IMR-90 (cell line): ENCODE measurements around the gene PLPP7. TPM values are rescaled to one million over a fixed set of nuclear protein-coding genes. Genes with fewer than 3 reads are reported as not detected.
A peak's percentile ranks its signal among the peaks of the same experiment; 100 is the strongest.

Source experiments
- ATAC-seq: fragments of 200-7000 bp; cut with Tn5 transposase; 2 replicates; pipeline ENCODE4 v1.9.1; 2020; ENCODE audit warnings: low read depth, mild to moderate bottlenecking, moderate library complexity
- BruUV-seq: library from RNA; stranded (reverse); fragments of 400-500 nt; replicated peaks from 2 replicates; lab custom pipeline; 2021; lab: Mats Ljungman, UMichigan
- CTCF ChIA-PET: fragments of 300-600 bp; formaldehyde crosslinking; extraction: SDS; loops from one replicate; lab custom pipeline; 2021; ENCODE audit warnings: antibody characterized with exemption; lab: Yijun Ruan, JAX
- POLR2A ChIA-PET: fragments of 300-600 bp; sonication (Branson Sonifier 250); formaldehyde crosslinking; loops from one replicate; lab custom pipeline; 2022; ENCODE audit warnings: antibody characterized with exemption; ENCODE audit not compliant: unreplicated experiment; lab: Charles Lee
- DNase-seq: peaks from one replicate; pipeline ENCODE4 v3.0.0; 2013
- H2AFZ ChIP-seq: replicated peaks from 2 replicates; pipeline ENCODE3; 2013; ENCODE audit warnings: low read length, mild to moderate bottlenecking; ENCODE audit not compliant: poor library complexity
- H2AK5ac ChIP-seq: 2 replicates; pipeline ENCODE4 v1.6.1; 2013; ENCODE audit warnings: low read depth, low read length, inconsistent platforms
- H2AK9ac ChIP-seq: replicated peaks from 2 replicates; pipeline ENCODE3; 2013; ENCODE audit warnings: mild to moderate bottlenecking, low read depth, low read length, moderate library complexity; ENCODE audit not compliant: poor library complexity
- H2BK120ac ChIP-seq: 2 replicates; pipeline ENCODE4 v1.6.1; 2013; ENCODE audit warnings: low read depth, low read length, inconsistent platforms
- H2BK15ac ChIP-seq: 3 replicates; pipeline ENCODE4 v1.6.1; 2013; ENCODE audit warnings: low read depth, low read length, inconsistent platforms
- H2BK20ac ChIP-seq: 2 replicates; pipeline ENCODE4 v1.6.1; 2013; ENCODE audit warnings: low read depth, mild to moderate bottlenecking, inconsistent platforms, low read length, moderate library complexity
- H2BK5ac ChIP-seq: 2 replicates; pipeline ENCODE4 v1.6.1; 2013; ENCODE audit warnings: mild to moderate bottlenecking, low read depth, low read length, inconsistent platforms; ENCODE audit not compliant: poor library complexity, severe bottlenecking
- H3K14ac ChIP-seq: replicated peaks from 2 replicates; pipeline ENCODE4 v1.6.1; 2013; ENCODE audit warnings: low read depth, low read length, inconsistent platforms
- H3K18ac ChIP-seq: 2 replicates; pipeline ENCODE4 v1.6.1; 2013; ENCODE audit warnings: low read depth, low read length, control low read depth
- H3K23ac ChIP-seq: 2 replicates; pipeline ENCODE4 v1.6.1; 2013; ENCODE audit warnings: low read depth, low read length, inconsistent platforms
- H3K27ac ChIP-seq: 2 replicates; pipeline ENCODE4 v1.5.1; 2013; ENCODE audit warnings: mild to moderate bottlenecking, control low read depth, low read length; ENCODE audit not compliant: insufficient read depth
- H3K27me3 ChIP-seq: 2 replicates; pipeline ENCODE4 v1.6.1; 2013; ENCODE audit warnings: low read length; ENCODE audit not compliant: control insufficient read depth, insufficient read depth
- H3K36me3 ChIP-seq: 2 replicates; pipeline ENCODE4 v1.6.1; 2013; ENCODE audit warnings: low read length, mixed read lengths; ENCODE audit not compliant: control insufficient read depth, insufficient read depth
- H3K4ac ChIP-seq: 2 replicates; pipeline ENCODE4 v1.6.1; 2013; ENCODE audit warnings: low read depth, low read length, inconsistent platforms
- H3K4me1 ChIP-seq: 2 replicates; pipeline ENCODE4 v1.6.1; 2013; ENCODE audit warnings: low read length, mixed read lengths; ENCODE audit not compliant: control insufficient read depth, insufficient read depth
- H3K4me2 ChIP-seq: 2 replicates; pipeline ENCODE4 v1.6.1; 2013; ENCODE audit warnings: low read depth, mild to moderate bottlenecking, control low read depth, low read length, moderate library complexity
- H3K4me3 ChIP-seq: 2 replicates; pipeline ENCODE4 v1.5.1; 2013; ENCODE audit warnings: low read depth, mild to moderate bottlenecking, control low read depth, low read length, moderate library complexity; ENCODE audit not compliant: insufficient read depth
- H3K56ac ChIP-seq: 2 replicates; pipeline ENCODE4 v1.6.1; 2013; ENCODE audit warnings: low read length, inconsistent platforms; ENCODE audit not compliant: insufficient read depth; ENCODE audit errors: extremely low read depth
- H3K79me1 ChIP-seq, 2 experiments: 2 replicates each; pipeline ENCODE4 v1.6.1; 2013; ENCODE audit warnings: low read length in 2 of 2, inconsistent platforms in 1 of 2, low read depth in 1 of 2
- H3K9ac ChIP-seq: 2 replicates; pipeline ENCODE4 v1.6.1; 2013; ENCODE audit warnings: low read depth, low read length, control low read depth
- H3K9me1 ChIP-seq: 2 replicates; pipeline ENCODE4 v1.6.1; 2013; ENCODE audit warnings: low read length, inconsistent platforms; ENCODE audit not compliant: insufficient read depth
- H3K9me3 ChIP-seq: 2 replicates; pipeline ENCODE4 v1.6.1; 2013; ENCODE audit warnings: low read length; ENCODE audit not compliant: control insufficient read depth, insufficient read depth
- H4K20me1 ChIP-seq: 2 replicates; pipeline ENCODE4 v1.6.1; 2013; ENCODE audit warnings: low read length, inconsistent platforms; ENCODE audit not compliant: insufficient read depth
- H4K5ac ChIP-seq: 2 replicates; pipeline ENCODE4 v1.6.1; 2013; ENCODE audit warnings: mild to moderate bottlenecking, low read depth, low read length, control low read depth
- H4K8ac ChIP-seq, 2 experiments: 2 replicates each; pipeline ENCODE4 v1.6.1; 2013; ENCODE audit warnings: low read depth in 2 of 2, low read length in 2 of 2, control low read depth in 1 of 2, inconsistent platforms in 1 of 2
- H4K91ac ChIP-seq: 2 replicates; pipeline ENCODE4 v1.6.1; 2013; ENCODE audit warnings: low read depth, low read length, inconsistent platforms; ENCODE audit not compliant: insufficient read depth
- CTCF ChIP-seq: conservative IDR thresholded peaks from 2 replicates; pipeline ENCODE4 v1.5.1; 2012; ENCODE audit warnings: mild to moderate bottlenecking, low read depth, low read length, improper control_type of control experiment
- MAZ ChIP-seq: IDR thresholded peaks from 2 replicates; pipeline ENCODE4 v1.6.1; 2012; ENCODE audit warnings: low read depth, mild to moderate bottlenecking, low read length, improper control_type of control experiment, moderate library complexity, borderline replicate concordance
- MXI1 ChIP-seq: IDR thresholded peaks from 2 replicates; pipeline ENCODE4 v1.6.1; 2012; ENCODE audit warnings: low read depth, mild to moderate bottlenecking, low read length, moderate library complexity, borderline replicate concordance
- RAD21 ChIP-seq: IDR thresholded peaks from 2 replicates; pipeline ENCODE4 v1.6.1; 2012; ENCODE audit warnings: low read length, improper control_type of control experiment
- SMC3 ChIP-seq: fragments of 150-350 bp; IDR thresholded peaks from 2 replicates; pipeline ENCODE4 v1.6.1; 2016; ENCODE audit warnings: low read depth, mild to moderate bottlenecking, antibody characterized with exemption, low read length, moderate library complexity
- WGBS, 2 experiments: methylation state at CpG; one replicate each; pipeline versions ENCODE4 v1.1.5 to v1.1.7; 2013; ENCODE audit warnings: missing lambda C conversion rate in 2 of 2; ENCODE audit not compliant: insufficient read length in 1 of 2; ENCODE audit errors: extremely low coverage in 2 of 2; 5-methylcytosine and 5-hydroxymethylcytosine counted together
- dilution Hi-C: fragments of 300-500 bp; cut with HindIII; formaldehyde crosslinking; loops from one replicate; pipeline ENCODE4 v1.14.3; 2018; ENCODE audit warnings: low sequenced_read_pairs; ENCODE audit not compliant: unreplicated experiment
- in situ Hi-C: fragments of 300-500 bp; cut with MboI; formaldehyde crosslinking; loops from 3 replicates; pipeline ENCODE4 v1.14.3; 2019; ENCODE audit warnings: low sequenced_read_pairs, inconsistent platforms, mixed read lengths
- intact Hi-C: fragments of 100-400 bp; cut with micrococcal nuclease; formaldehyde crosslinking; loops from 2 replicates; pipeline ENCODE4 v1.10.0; 2022
- polyA plus RNA-seq, 3 experiments: library from polyadenylated mRNA; depleted of rRNA; stranded (reverse); fragments of >200 nt; gene quantifications; 2 replicates each; pipeline ENCODE4 v1.2.3, GENCODE V29; 2012; ENCODE audit warnings: low replicate concordance in 1 of 3
- total RNA-seq: library from RNA; depleted of rRNA; stranded (reverse); fragments of >200 nt; gene quantifications from 2 replicates; pipeline ENCODE4 v1.2.3, GENCODE V29; 2012

The PLPP7 gene
- total and polyA plus RNA-seq, 2 of the 4 experiments (the other 2 are of a cell fraction), result 0.54 to 1.2 TPM

- dilution Hi-C loops, result no loop called here
- Histone ChIP-seq H3K56ac (no peak overlapping the region), H3K4me2 (peak overlapping the region; percentile 93), H3K79me1 (no peaks in the 10 kb centered on the region), H3K23ac (no peak overlapping the region), H2AK5ac (no peak overlapping the region), H3K14ac (peak overlapping the region; percentile 72; the same call in 1 of the 2 replicates), H3K9ac (peak overlapping the region; percentile 42; the same call in 1 of the 2 replicates), H4K20me1 (no peaks in the 10 kb centered on the region; the same call in 1 of the 2 replicates), H2BK15ac (no peak overlapping the region), H2AFZ (peak overlapping the region; percentile 96), H2BK5ac (no peak overlapping the region), H3K9me1 (no peaks in the 10 kb centered on the region), H2BK20ac (no peak overlapping the region), H3K27ac (no peak overlapping the region), H3K27me3 (no peaks in the 10 kb centered on the region; the same call in 1 of the 2 replicates), H3K18ac (no peak overlapping the region), H4K8ac (peak overlapping the region in 1 of 2 experiments; percentile 71; a peak in 1 of 4 replicates), H3K4ac (peak overlapping the region; percentile 37), H3K36me3 (no peaks in the 10 kb centered on the region), H2BK120ac (peak overlapping the region; percentile 39; the same call in 1 of the 2 replicates), H3K4me3 (peak overlapping the region; percentile 23; the same call in 1 of the 2 replicates), H4K5ac (peak overlapping the region; percentile 44; the same call in 1 of the 2 replicates), H3K4me1 (no peaks in the 10 kb centered on the region), H2AK9ac (peak overlapping the region; percentile 58), H3K9me3 (no peaks in the 10 kb centered on the region), H4K91ac (peak overlapping the region; percentile 28; the same call in 1 of the 2 replicates)
- BruUV-seq, result no TSS peak
- intact Hi-C loops, result loop anchor here (1.0 to 5.0 kb wide), 2 partner anchors 67 to 128 kb away; no protein-coding TSS in a partner anchor
- in situ Hi-C loops, result no loop called here
- peak; percentile 99 for ATAC-seq
- POLR2A ChIA-PET, result no interaction called here
- TF ChIP-seq RAD21, result peak; percentile 90
- TF ChIP-seq MXI1, result no peak
- peak; percentile 84 for TF ChIP-seq CTCF
- TF ChIP-seq MAZ, result peak; percentile 40; the same call in 1 of the 2 replicates
- TF ChIP-seq SMC3, result peak; percentile 80
- WGBS, 2 experiments, result 1% methylated on average over 14 of the region's 27 CpGs; no CpG with 5 or more reads in 1 of the 2 experiments
- peak; percentile 77 for DNase-seq
- CTCF ChIA-PET, result interaction anchor here (0.7 to 1.9 kb wide), 7 partner anchors 15 to 160 kb away, joined by 3 to 5 read pairs (median 3); no protein-coding TSS in a partner anchor
These were observed 60.5 kb downstream of the PLPP7 start for GRCh38 chr9:131349881-131350563.
